Measurements from ENCODE around the gene ORMDL2.
"Not testable (repeated sequence)": the region's sequence is repeated elsewhere in the genome, so short reads cannot be mapped to it uniquely, and the experiment has no call there.

ORMDL2 gene

GRCh38 chr12:55861871-55862270 lies 44.0 kb downstream of the ORMDL2 start:
- DNase-seq, result no peak

DNA sequence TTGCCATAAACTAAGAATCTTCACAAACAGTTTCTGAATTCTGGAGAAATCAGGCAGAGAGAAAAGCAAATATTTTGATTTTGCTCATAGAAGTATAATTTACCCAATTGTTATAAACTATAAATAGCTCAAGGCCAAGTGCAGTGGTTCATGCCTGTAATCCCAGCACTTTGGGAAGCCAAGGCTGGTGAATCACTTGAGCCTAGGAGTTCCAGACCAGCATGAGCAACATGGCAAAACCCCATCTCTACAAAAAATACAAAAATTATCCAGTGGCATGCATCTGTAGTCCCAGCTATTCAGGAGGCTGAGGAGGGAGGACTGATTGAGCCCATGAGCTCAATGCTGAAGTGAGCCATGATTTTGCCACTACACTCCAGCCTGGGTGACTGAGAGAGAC lies 44.4 kb downstream of the ORMDL2 start:
- DNase-seq, result no peak

DNA sequence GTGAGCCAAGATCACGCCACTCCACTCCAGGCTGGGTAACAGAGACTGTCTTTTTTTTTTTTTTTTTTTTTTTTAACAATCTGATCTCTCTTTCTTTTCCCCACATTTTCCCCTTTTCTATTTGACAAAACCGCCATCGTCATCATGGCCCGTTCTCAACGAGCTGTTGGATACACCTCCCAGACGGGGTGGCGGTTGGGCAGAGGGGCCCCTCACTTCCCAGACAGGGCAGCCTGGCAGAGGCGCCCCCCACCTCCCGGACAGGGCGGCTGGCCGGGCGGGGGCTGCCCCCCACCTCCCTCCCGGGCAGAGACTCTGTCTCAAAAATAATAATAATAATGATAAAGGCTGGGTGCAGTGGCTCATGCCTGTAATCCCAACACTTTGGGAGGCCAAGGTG lies 45.1 kb downstream of the ORMDL2 start:
- DNase-seq, result not testable (repeated sequence)

DNA sequence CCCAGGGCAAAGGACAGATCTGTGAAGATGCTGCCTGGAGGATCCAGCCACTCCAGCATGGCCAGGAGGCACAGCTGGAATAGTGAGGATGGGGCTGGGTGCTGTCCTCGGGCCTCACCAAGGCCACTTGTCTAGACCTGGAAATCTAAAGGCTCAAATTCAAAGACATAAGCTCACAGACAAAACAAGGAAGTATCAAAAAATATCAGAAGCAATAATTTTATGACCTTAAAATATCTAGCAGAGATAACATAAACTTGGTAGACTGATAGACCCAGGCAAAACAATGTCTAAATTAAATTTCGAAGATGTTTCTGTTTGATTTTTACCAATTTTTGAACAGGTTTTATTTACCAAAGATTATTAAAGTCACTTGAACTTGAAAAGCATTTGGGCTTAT lies 47.5 kb downstream of the ORMDL2 start:
- no peak for DNase-seq

DNA sequence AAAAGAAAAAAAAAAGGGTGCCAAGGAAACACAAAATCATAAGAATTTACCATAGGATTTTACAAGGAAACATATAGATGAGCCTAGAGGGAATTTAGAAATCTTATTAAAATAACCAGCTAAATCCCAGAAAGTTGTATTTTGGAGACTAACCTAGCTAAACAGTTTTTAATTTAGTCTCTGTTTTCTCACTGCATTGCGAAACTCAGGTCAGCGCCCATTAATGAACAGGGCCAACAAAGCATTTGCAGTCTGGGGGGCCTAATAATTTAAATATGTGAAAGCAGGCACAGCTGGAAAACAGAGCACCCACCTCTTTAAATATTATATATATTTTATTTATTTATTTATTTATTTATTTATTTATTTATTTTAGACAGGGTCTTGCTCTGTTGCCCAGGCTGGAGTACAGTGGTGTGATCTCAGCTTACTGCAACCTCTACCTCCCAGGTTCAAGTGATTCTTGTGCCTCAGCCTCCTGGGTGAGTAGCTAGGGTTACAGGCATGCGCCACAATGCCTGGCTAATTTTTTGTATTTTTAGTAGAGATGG lies 48.7 kb downstream of the ORMDL2 start:
- DNase-seq, result not testable (repeated sequence)

Data from suppressor macrophage treated with lipopolysaccharide for 4 hours (primary cell).